Dermis lymphatic vessel endothelial cell (primary cell): ENCODE measurements around the gene GZMM. TPM values are rescaled to one million over a fixed set of nuclear protein-coding genes. Genes with fewer than 3 reads are reported as not detected.

Experiments
- total RNA-seq: library from RNA; depleted of rRNA; stranded (reverse); fragments of >200 nt; gene quantifications from 2 replicates; pipeline ENCODE4 v1.2.1, GENCODE V29; 2014

Gene GZMM
- not detected in 2 replicates for total RNA-seq

GRCh38 chr19:543910-544608, at the start of gene GZMM:
Gene GZMM (plus strand): TSS chr19:544053. CDS start chr19:544072, 19 bp downstream.

DNA sequence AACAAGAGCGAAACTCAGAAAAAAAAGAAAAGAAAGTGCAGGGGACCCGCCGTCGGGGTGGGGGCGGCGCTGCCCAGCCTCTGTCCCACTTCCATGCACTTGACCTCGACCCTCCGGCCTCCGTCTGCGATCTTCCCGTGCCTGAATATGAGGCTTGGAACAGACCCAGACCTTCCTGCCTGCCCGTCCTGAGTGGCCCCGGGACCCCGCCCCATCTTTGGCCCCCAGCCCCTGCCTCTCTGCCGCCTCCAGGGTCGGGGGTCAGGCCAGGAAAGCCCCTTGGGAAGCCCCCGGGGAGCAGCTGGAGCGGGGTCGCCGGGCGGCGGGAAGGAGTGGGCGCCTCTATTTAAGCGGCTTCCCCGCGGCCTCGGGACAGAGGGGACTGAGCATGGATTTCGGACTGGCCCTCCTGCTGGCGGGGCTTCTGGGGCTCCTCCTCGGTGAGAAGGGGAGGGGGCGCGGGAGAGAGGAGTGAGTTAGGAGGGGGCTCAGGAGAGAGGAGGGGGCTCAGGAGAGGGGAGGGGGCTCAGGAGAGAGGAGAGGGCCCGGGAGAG, 47.7 kb upstream of the GZMM start, which contains the start of gene MADCAM1:
MADCAM1 (plus strand) TSS at position 375 of the 554 bp plus-strand sequence; CDS start at position 389, 14 bp downstream.

GRCh38 chr19:507286-508203, 36.3 kb upstream of the GZMM start, which contains the start of gene TPGS1:
Gene TPGS1 (plus strand): TSS chr19:507497. CDS start chr19:507507, 10 bp downstream.

DNA sequence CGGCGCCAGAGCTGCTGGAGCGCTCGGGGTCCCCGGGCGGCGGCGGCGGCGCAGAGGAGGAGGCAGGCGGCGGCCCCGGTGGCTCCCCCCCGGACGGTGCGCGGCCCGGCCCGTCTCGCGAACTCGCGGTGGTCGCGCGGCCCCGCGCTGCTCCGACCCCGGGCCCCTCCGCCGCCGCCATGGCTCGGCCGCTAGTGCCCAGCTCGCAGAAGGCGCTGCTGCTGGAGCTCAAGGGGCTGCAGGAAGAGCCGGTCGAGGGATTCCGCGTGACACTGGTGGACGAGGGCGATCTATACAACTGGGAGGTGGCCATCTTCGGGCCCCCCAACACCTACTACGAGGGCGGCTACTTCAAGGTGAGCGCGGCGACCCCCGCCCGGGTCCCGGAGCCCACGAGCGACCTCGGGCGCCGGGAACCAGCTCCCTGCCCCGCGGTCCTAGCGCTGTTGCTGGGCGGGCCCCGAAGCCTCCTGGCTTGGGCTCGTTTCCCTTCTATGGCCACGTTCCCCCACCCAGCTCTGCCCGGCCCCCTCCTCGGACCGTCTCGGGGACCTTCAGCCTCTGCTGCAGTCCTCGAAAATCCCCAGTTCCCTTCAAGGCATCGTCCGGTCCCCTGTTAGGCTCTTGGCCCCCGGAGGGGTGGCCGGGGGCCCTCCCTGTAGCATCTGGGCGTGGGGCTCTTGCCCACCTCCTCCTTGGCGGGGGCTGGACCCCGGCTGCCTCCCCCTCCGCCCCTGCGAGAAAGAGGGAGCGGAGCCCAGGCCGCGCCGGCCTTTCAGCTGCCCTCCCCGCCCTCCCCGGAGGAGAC, 11.9 kb upstream of the GZMM start, which contains the start of gene CDC34:
CDC34 (plus strand) TSS at position 8 of the 808 bp plus-strand sequence; CDS start at position 180, 172 bp downstream.

GRCh38 chr19:572140-572742, 28.4 kb downstream of the GZMM start, which contains the start of gene BSG:
Gene BSG (plus strand): TSS chr19:572596. CDS start chr19:572635, 39 bp downstream.

GRCh38 chr19:589693-590395, 46.0 kb downstream of the GZMM start, which contains the start of gene HCN2:
Gene HCN2 (plus strand): TSS chr19:589881. CDS start chr19:589946, 65 bp downstream.

Other genes starting within 250 kb of the GZMM start
- 10.1 and 10.2 TPM in 2 replicates for gene MIER2, start 199.3 kb upstream of the GZMM start, total RNA-seq
- 2.9 and 10.2 TPM in 2 replicates for gene C2CD4C, start 134.9 kb upstream of the GZMM start, total RNA-seq
- gene SHC2, start 83.0 kb upstream of the GZMM start, total RNA-seq: 9.3 and 22.0 TPM in 2 replicates
- gene MADCAM1, start 47.6 kb upstream of the GZMM start, total RNA-seq: not detected in 2 replicates
- 30.7 and 35.0 TPM in 2 replicates for gene TPGS1, start 36.6 kb upstream of the GZMM start, total RNA-seq
- gene CDC34, start 12.3 kb upstream of the GZMM start, total RNA-seq: 72.5 and 76.9 TPM in 2 replicates
- 212 and 215 TPM in 2 replicates for gene BSG, start 28.5 kb downstream of the GZMM start, total RNA-seq
- gene HCN2, start 45.8 kb downstream of the GZMM start, total RNA-seq: 0.43 and 0.65 TPM in 2 replicates
- 17.1 and 22.3 TPM in 2 replicates for gene POLRMT, start 89.5 kb downstream of the GZMM start, total RNA-seq
- gene FGF22, start 95.8 kb downstream of the GZMM start, total RNA-seq: 0.09 and 0.11 TPM in 2 replicates
- 14.2 and 25.0 TPM in 2 replicates for gene RNF126, start 119.2 kb downstream of the GZMM start, total RNA-seq
- 3.4 and 5.9 TPM in 2 replicates for gene FSTL3, start 132.3 kb downstream of the GZMM start, total RNA-seq
- not detected in 2 replicates for gene PRSS57, start 151.4 kb downstream of the GZMM start, total RNA-seq
- 28.6 and 34.0 TPM in 2 replicates for gene PALM, start 164.9 kb downstream of the GZMM start, total RNA-seq
- gene MISP, start 207.1 kb downstream of the GZMM start, total RNA-seq: under 0.01 TPM in 1 of 2 replicates, not detected in the other